Osteoblast (primary cell): ENCODE results near the gene TBCB. TPM values are rescaled to one million over a fixed set of nuclear protein-coding genes. Genes with fewer than 3 reads are reported as not detected.

Source experiments
- DNase-seq: peaks from one replicate; pipeline ENCODE4 v3.0.0; 2011; ENCODE audit warnings: low spot score, mixed read lengths; ENCODE audit not compliant: insufficient read length; ENCODE audit errors: missing footprints
- H2AFZ ChIP-seq: 2 replicates; pipeline ENCODE4 v1.6.0; 2011; ENCODE audit warnings: mild to moderate bottlenecking, low read length
- H3K27ac ChIP-seq: 2 replicates; pipeline ENCODE4 v1.5.1; 2011; ENCODE audit warnings: mild to moderate bottlenecking, low read depth, low read length, moderate library complexity
- H3K27me3 ChIP-seq: 2 replicates; pipeline ENCODE4 v1.6.0; 2012; ENCODE audit warnings: mild to moderate bottlenecking, control low read depth, inconsistent platforms, low read length, moderate library complexity; ENCODE audit not compliant: insufficient read depth
- H3K36me3 ChIP-seq: 2 replicates; pipeline ENCODE4 v1.5.1; 2011; ENCODE audit warnings: mild to moderate bottlenecking, low read length, control low read depth, moderate library complexity; ENCODE audit not compliant: insufficient read depth
- H3K4me1 ChIP-seq: 2 replicates; pipeline ENCODE4 v1.5.1; 2011; ENCODE audit warnings: mild to moderate bottlenecking, low read length, control low read depth, moderate library complexity; ENCODE audit not compliant: insufficient read depth
- H3K4me2 ChIP-seq: 2 replicates; pipeline ENCODE4 v1.6.0; 2011; ENCODE audit warnings: mild to moderate bottlenecking, low read length; ENCODE audit not compliant: insufficient read depth
- H3K4me3 ChIP-seq: fragments of 200-600 bp; sonication (generic); 3 replicates; pipeline ENCODE4 v1.5.1; 2012; ENCODE audit warnings: mild to moderate bottlenecking, low read length, inconsistent platforms; ENCODE audit not compliant: insufficient read depth
- H3K79me2 ChIP-seq: 2 replicates; pipeline ENCODE4 v1.6.0; 2012; ENCODE audit warnings: mild to moderate bottlenecking, low read length, control low read depth, inconsistent platforms; ENCODE audit not compliant: insufficient read depth
- H3K9me3 ChIP-seq: 2 replicates; pipeline ENCODE4 v1.5.1; 2011; ENCODE audit warnings: low read depth, low read length, control low read depth
- H4K20me1 ChIP-seq: 2 replicates; pipeline ENCODE4 v1.6.0; 2012; ENCODE audit warnings: mild to moderate bottlenecking, low read length, control low read depth; ENCODE audit not compliant: insufficient read depth
- CTCF ChIP-seq: IDR thresholded peaks from 2 replicates; pipeline ENCODE4 v1.5.1; 2011; ENCODE audit warnings: mild to moderate bottlenecking, low read depth, low read length, moderate library complexity; ENCODE audit errors: extremely low read depth
- total RNA-seq: library from RNA; depleted of rRNA; stranded (reverse); fragments of >200 nt; gene quantifications from 2 replicates; pipeline ENCODE4 v1.2.3, GENCODE V29; 2012

The TBCB gene
- total RNA-seq, 1 donor, result 136 TPM

- Histone ChIP-seq H3K4me3 (peak within 1 kb of the TSS; percentile 97), H3K9me3 (no peaks in the 10 kb centered on the region), H2AFZ (peak within 1 kb of the TSS; percentile 97), H3K4me2 (peak within 1 kb of the TSS; percentile 99), H3K27me3 (no peaks in the 10 kb centered on the region), H4K20me1 (no peaks in the 10 kb centered on the region), H3K36me3 (peaks cover 27% of the 10 kb centered on the region), H3K4me1 (peaks cover 16% of the 10 kb centered on the region), H3K27ac (peak within 1 kb of the TSS; percentile 87), H3K79me2 (peaks cover 37% of the 10 kb centered on the region)
- no peak for TF ChIP-seq CTCF
- DNase-seq, result peak; percentile 100
These were observed 381 bp upstream of the TBCB start, which contains the start of gene POLR2I for GRCh38 chr19:36114721-36115452. Gene POLR2I, minus strand, starts transcription at chr19:36114875. Its CDS starts 19 bp downstream, at chr19:36114856.

- H3K79me2 ChIP-seq, result peaks cover 38% of the 10 kb centered on the region
- H2AFZ ChIP-seq, result peak overlapping the region; percentile 72
- TF ChIP-seq CTCF, result no peak
- peaks cover 16% of the 10 kb centered on the region for H3K4me1 ChIP-seq
- no peaks in the 10 kb centered on the region for H3K9me3 ChIP-seq
- H3K36me3 ChIP-seq, result peaks cover 33% of the 10 kb centered on the region
- peak overlapping the region; percentile 43 for H3K27ac ChIP-seq
- peak overlapping the region; percentile 97 for H3K4me3 ChIP-seq
- H4K20me1 ChIP-seq, result peaks cover 6% of the 10 kb centered on the region
- peak overlapping the region; percentile 87 for H3K4me2 ChIP-seq
- DNase-seq, result no peak
- H3K27me3 ChIP-seq, result no peaks in the 10 kb centered on the region
These were observed 1.0 kb downstream of the TBCB start for GRCh38 chr19:36116344-36116637.

GRCh38 chr19:36120092-36120983 is 5.1 kb downstream of the TBCB start:
- Histone ChIP-seq H3K27me3 (no peaks in the 10 kb centered on the region), H3K4me2 (no peak overlapping the region), H4K20me1 (peaks cover 6% of the 10 kb centered on the region), H3K27ac (no peak overlapping the region), H3K4me1 (peaks cover 7% of the 10 kb centered on the region), H3K4me3 (no peak overlapping the region), H2AFZ (no peak overlapping the region), H3K36me3 (peaks cover 44% of the 10 kb centered on the region), H3K79me2 (peaks cover 30% of the 10 kb centered on the region), H3K9me3 (no peaks in the 10 kb centered on the region)
- DNase-seq, result peak; percentile 50
- TF ChIP-seq CTCF, result no peak

GRCh38 chr19:36120984-36121358 is 5.7 kb downstream of the TBCB start:
- Histone ChIP-seq H4K20me1 (peaks cover 6% of the 10 kb centered on the region), H3K4me3 (no peak overlapping the region), H3K4me1 (peaks cover 5% of the 10 kb centered on the region), H3K27me3 (no peaks in the 10 kb centered on the region), H3K27ac (no peak overlapping the region), H3K79me2 (peaks cover 26% of the 10 kb centered on the region), H2AFZ (no peak overlapping the region), H3K4me2 (no peak overlapping the region), H3K36me3 (peaks cover 50% of the 10 kb centered on the region), H3K9me3 (no peaks in the 10 kb centered on the region)
- TF ChIP-seq CTCF, result no peak
- DNase-seq, result no peak
